Measurements from ENCODE around the gene C10orf95. TPM values are rescaled to one million over a fixed set of nuclear protein-coding genes. Genes with fewer than 3 reads are reported as not detected.

C10orf95 gene
- total and polyA plus RNA-seq, 2 of the 13 experiments (the other 11 are each of a cell fraction or from before 2014, with no cell fraction given), result 0.05 to 0.07 TPM

GRCh38 chr10:102419269-102420180, 31.8 kb downstream of the C10orf95 start (continued):
- TF ChIP-seq ZNF687 (CRISPR knock-in tag; IDR thresholded peaks at IDR 0.05) (peak; percentile 69), REL (CRISPR knock-in tag; conservative IDR thresholded peaks at IDR 0.05) (no peak), ZMYM3 (CRISPR knock-in tag; IDR thresholded peaks at IDR 0.05) (peak; percentile 57; the same call in 1 of the 2 replicates), AFF4 (CRISPR knock-in tag; IDR thresholded peaks at IDR 0.05) (no peak), ZKSCAN5 (CRISPR knock-in tag; IDR thresholded peaks at IDR 0.05) (no peak), EP300 (IDR thresholded peaks at IDR 0.05; ENCODE audit: low read depth in 2 of 2, low read length in 2 of 2) (no peak), EP300 (CRISPR knock-in tag; IDR thresholded peaks at IDR 0.05; ENCODE audit: borderline replicate concordance) (no peak), ZNF781 (CRISPR knock-in tag; IDR thresholded peaks at IDR 0.05; ENCODE audit: borderline replicate concordance, not compliant biosample characterization) (no peak), NCOA2 (CRISPR knock-in tag; IDR thresholded peaks at IDR 0.05) (no peak), RARA (CRISPR knock-in tag; IDR thresholded peaks at IDR 0.05) (0 out of 2 replicates have a peak, but pooled peaks have one; percentile 15), ZNF430 (CRISPR knock-in tag; IDR thresholded peaks at IDR 0.05) (peak; percentile 75; the same call in 1 of the 2 replicates), ZNF18 (CRISPR knock-in tag; IDR thresholded peaks at IDR 0.05; ENCODE audit: insufficient replicate concordance) (no peak), MXI1 (IDR thresholded peaks at IDR 0.05; ENCODE audit: borderline replicate concordance, low read depth, low read length) (peak; percentile 83; the same call in 2 of the 3 replicates), SP140L (CRISPR knock-in tag; IDR thresholded peaks at IDR 0.05; ENCODE audit: borderline replicate concordance) (no peak), ZNF788 (CRISPR knock-in tag; IDR thresholded peaks at IDR 0.05; ENCODE audit: borderline replicate concordance) (peak; percentile 6; the same call in 1 of the 2 replicates), CC2D1A (CRISPR knock-in tag; IDR thresholded peaks at IDR 0.05) (0 out of 2 replicates have a peak, but pooled peaks have one; percentile 80), KDM5A (IDR thresholded peaks at IDR 0.05; ENCODE audit: borderline replicate concordance, low read length) (no peak; the same call in 1 of the 2 replicates), STAT5B (CRISPR knock-in tag; IDR thresholded peaks at IDR 0.05) (no peak), PAWR (CRISPR knock-in tag; IDR thresholded peaks at IDR 0.05; ENCODE audit: borderline replicate concordance) (no peak)
